Raji (cell line): ENCODE data around the gene LRMDA.

Experiments
- POLR2A ChIP-seq: IDR thresholded peaks from 2 replicates; pipeline ENCODE4 v1.6.1; 2011; ENCODE audit warnings: low read depth, low read length, control low read depth; ENCODE audit not compliant: insufficient read depth

LRMDA gene

GRCh38 chr10:75955973-75956502 lies 524.6 kb downstream of the LRMDA start:
- TF ChIP-seq POLR2A: no peak

GRCh38 chr10:75956624-75957023 lies 525.2 kb downstream of the LRMDA start:
- no peak for TF ChIP-seq POLR2A

GRCh38 chr10:75957314-75958120 lies 526.1 kb downstream of the LRMDA start:
- TF ChIP-seq POLR2A: no peak

- no peak for TF ChIP-seq POLR2A
Observed at GRCh38 chr10:75959209-75959608, 527.8 kb downstream of the LRMDA start.

- TF ChIP-seq POLR2A: no peak
Observed at GRCh38 chr10:75959912-75960311, 528.5 kb downstream of the LRMDA start.

- TF ChIP-seq POLR2A: no peak
Observed at GRCh38 chr10:75962395-75963061, 531.1 kb downstream of the LRMDA start.

GRCh38 chr10:75967491-75967890 lies 536.1 kb downstream of the LRMDA start:
- no peak for TF ChIP-seq POLR2A

GRCh38 chr10:75969031-75969430 lies 537.6 kb downstream of the LRMDA start:
- no peak for TF ChIP-seq POLR2A

- no peak for TF ChIP-seq POLR2A
Observed at GRCh38 chr10:75971402-75972211, 540.2 kb downstream of the LRMDA start.

- TF ChIP-seq POLR2A: no peak
Observed at GRCh38 chr10:75972491-75973276, 541.3 kb downstream of the LRMDA start.

GRCh38 chr10:75974080-75974479 lies 542.7 kb downstream of the LRMDA start:
- TF ChIP-seq POLR2A: no peak

GRCh38 chr10:75976681-75977080 lies 545.3 kb downstream of the LRMDA start:
- TF ChIP-seq POLR2A: no peak

GRCh38 chr10:75977139-75977538 lies 545.7 kb downstream of the LRMDA start:
- no peak for TF ChIP-seq POLR2A

- no peak for TF ChIP-seq POLR2A
Observed at GRCh38 chr10:75978213-75978612, 546.8 kb downstream of the LRMDA start.
